ENCODE data around the gene SATB2.

SATB2 gene

GRCh38 chr2:199383021-199383420 is 74.7 kb downstream of the SATB2 start:
- H3K9me3 ChIP-seq (replicated peaks in 1 of 2; ENCODE audit: control insufficient read depth in 2 of 2, insufficient read depth in 1 of 2, low read depth in 1 of 2, low read length in 2 of 2), result no peaks in the 10 kb centered on the region
- H2BK120ac ChIP-seq (ENCODE audit: low read depth, low read length), result no peak overlapping the region
- no peak overlapping the region for H2BK15ac ChIP-seq (ENCODE audit: low read length)
- H3K36me3 ChIP-seq (replicated peaks in 1 of 2; ENCODE audit: control insufficient read depth in 2 of 2, insufficient read depth in 2 of 2, low read length in 2 of 2), result peaks cover 0 to 11% of the 10 kb centered on the region in 2 donors
- no peaks in the 10 kb centered on the region for H3K27me3 ChIP-seq (ENCODE audit: control insufficient read depth in 3 of 3, insufficient read depth in 3 of 3, low read depth in 1 of 3, low read length in 3 of 3)
- no peak overlapping the region for H4K8ac ChIP-seq (ENCODE audit: low read depth, low read length)
- DNase-seq (ENCODE audit: low spot score), result no peak
- no peak overlapping the region for H3K27ac ChIP-seq (replicated peaks; ENCODE audit: low read length)
- no CpG with 5 or more reads among the region's 4 CpGs for WGBS, 2 donors (ENCODE audit: extremely low coverage in 2 of 2, insufficient read length in 2 of 2, insufficient replicate concordance in 1 of 2)
- no peaks in the 10 kb centered on the region for H3K79me1 ChIP-seq (ENCODE audit: low read depth, low read length)
- H2BK5ac ChIP-seq (ENCODE audit: low read length), result no peak overlapping the region
- no peak overlapping the region for H4K91ac ChIP-seq (ENCODE audit: low read depth, low read length, poor library complexity)
- no peak overlapping the region for H3K18ac ChIP-seq (ENCODE audit: low read length)
- H3K4me2 ChIP-seq (ENCODE audit: insufficient read depth, low read length, poor library complexity, severe bottlenecking), result no peak overlapping the region
- no peak overlapping the region for H2AK5ac ChIP-seq (ENCODE audit: low read depth, low read length)
- no peak overlapping the region for H3K9ac ChIP-seq (ENCODE audit: low read depth, low read length, poor library complexity)
- peaks cover 0 to 4% of the 10 kb centered on the region in 2 donors for H3K4me1 ChIP-seq (ENCODE audit: control insufficient read depth in 2 of 2, insufficient read depth in 1 of 2, low read depth in 1 of 2, low read length in 2 of 2)
- no peak overlapping the region for H3K4ac ChIP-seq (ENCODE audit: low read length)
- H3K4me3 ChIP-seq (ENCODE audit: low read length in 2 of 2), result no peak overlapping the region
- no peak overlapping the region for H2BK12ac ChIP-seq (ENCODE audit: low read length)
- no peak overlapping the region for H2AFZ ChIP-seq (ENCODE audit: low read length)
- H3K14ac ChIP-seq (ENCODE audit: low read length), result no peak overlapping the region
- H3K23ac ChIP-seq (ENCODE audit: low read depth, low read length, poor library complexity), result no peak overlapping the region

- Histone ChIP-seq H3K9me3 (replicated peaks in 1 of 2; ENCODE audit: control insufficient read depth in 2 of 2, insufficient read depth in 1 of 2, low read depth in 1 of 2, low read length in 2 of 2) (no peaks in the 10 kb centered on the region), H3K27ac (replicated peaks; ENCODE audit: low read length) (no peak overlapping the region), H4K8ac (ENCODE audit: low read depth, low read length) (no peak overlapping the region), H3K4me1 (ENCODE audit: control insufficient read depth in 2 of 2, insufficient read depth in 1 of 2, low read depth in 1 of 2, low read length in 2 of 2) (peaks cover 0 to 4% of the 10 kb centered on the region in 2 donors), H3K18ac (ENCODE audit: low read length) (no peak overlapping the region), H2BK120ac (ENCODE audit: low read depth, low read length) (no peak overlapping the region), H4K91ac (ENCODE audit: low read depth, low read length, poor library complexity) (no peak overlapping the region), H2AK5ac (ENCODE audit: low read depth, low read length) (no peak overlapping the region), H3K4me2 (ENCODE audit: insufficient read depth, low read length, poor library complexity, severe bottlenecking) (no peak overlapping the region), H2AFZ (ENCODE audit: low read length) (no peak overlapping the region), H3K27me3 (ENCODE audit: control insufficient read depth in 3 of 3, insufficient read depth in 3 of 3, low read depth in 1 of 3, low read length in 3 of 3) (no peaks in the 10 kb centered on the region), H3K4ac (ENCODE audit: low read length) (no peak overlapping the region), H3K14ac (ENCODE audit: low read length) (no peak overlapping the region), H3K4me3 (ENCODE audit: low read length in 2 of 2) (no peak overlapping the region), H3K9ac (ENCODE audit: low read depth, low read length, poor library complexity) (no peak overlapping the region), H2BK5ac (ENCODE audit: low read length) (no peak overlapping the region), H3K79me1 (ENCODE audit: low read depth, low read length) (no peaks in the 10 kb centered on the region), H2BK15ac (ENCODE audit: low read length) (no peak overlapping the region), H3K36me3 (replicated peaks in 1 of 2; ENCODE audit: control insufficient read depth in 2 of 2, insufficient read depth in 2 of 2, low read length in 2 of 2) (peaks cover 0 to 15% of the 10 kb centered on the region in 2 donors), H2BK12ac (ENCODE audit: low read length) (no peak overlapping the region), H3K23ac (ENCODE audit: low read depth, low read length, poor library complexity) (no peak overlapping the region)
- no peak for DNase-seq (ENCODE audit: low spot score)
- no CpG with 5 or more reads among the region's 6 CpGs for WGBS, 2 donors (ENCODE audit: extremely low coverage in 2 of 2, insufficient read length in 2 of 2, insufficient replicate concordance in 1 of 2)
Measured at GRCh38 chr2:199382091-199382490, 75.6 kb downstream of the SATB2 start.

- DNase-seq (ENCODE audit: low spot score), result no peak
- H2BK5ac ChIP-seq (ENCODE audit: low read length), result no peak overlapping the region
- no peak overlapping the region for H3K9ac ChIP-seq (ENCODE audit: low read depth, low read length, poor library complexity)
- H3K4me1 ChIP-seq (ENCODE audit: control insufficient read depth in 2 of 2, insufficient read depth in 1 of 2, low read depth in 1 of 2, low read length in 2 of 2), result peaks cover 0 to 4% of the 10 kb centered on the region in 2 donors
- no peak overlapping the region for H4K8ac ChIP-seq (ENCODE audit: low read depth, low read length)
- H3K27me3 ChIP-seq (ENCODE audit: control insufficient read depth in 3 of 3, insufficient read depth in 3 of 3, low read depth in 1 of 3, low read length in 3 of 3), result no peaks in the 10 kb centered on the region
- H2AFZ ChIP-seq (ENCODE audit: low read length), result no peak overlapping the region
- WGBS, 2 donors (ENCODE audit: extremely low coverage in 2 of 2, insufficient read length in 2 of 2, insufficient replicate concordance in 1 of 2), result no CpG with 5 or more reads among the region's 6 CpGs
- no peaks in the 10 kb centered on the region for H3K9me3 ChIP-seq (replicated peaks in 1 of 2; ENCODE audit: control insufficient read depth in 2 of 2, insufficient read depth in 1 of 2, low read depth in 1 of 2, low read length in 2 of 2)
- H3K79me1 ChIP-seq (ENCODE audit: low read depth, low read length), result no peaks in the 10 kb centered on the region
- no peak overlapping the region for H2BK15ac ChIP-seq (ENCODE audit: low read length)
- H3K4ac ChIP-seq (ENCODE audit: low read length), result no peak overlapping the region
- no peak overlapping the region for H3K14ac ChIP-seq (ENCODE audit: low read length)
- no peak overlapping the region for H3K23ac ChIP-seq (ENCODE audit: low read depth, low read length, poor library complexity)
- H3K4me2 ChIP-seq (ENCODE audit: insufficient read depth, low read length, poor library complexity, severe bottlenecking), result no peak overlapping the region
- H3K4me3 ChIP-seq (ENCODE audit: low read length in 2 of 2), result no peak overlapping the region
- H3K36me3 ChIP-seq (replicated peaks in 1 of 2; ENCODE audit: control insufficient read depth in 2 of 2, insufficient read depth in 2 of 2, low read length in 2 of 2), result peaks cover 0 to 15% of the 10 kb centered on the region in 2 donors
- H4K91ac ChIP-seq (ENCODE audit: low read depth, low read length, poor library complexity), result no peak overlapping the region
- no peak overlapping the region for H2BK12ac ChIP-seq (ENCODE audit: low read length)
- no peak overlapping the region for H3K18ac ChIP-seq (ENCODE audit: low read length)
- H2AK5ac ChIP-seq (ENCODE audit: low read depth, low read length), result no peak overlapping the region
- no peak overlapping the region for H2BK120ac ChIP-seq (ENCODE audit: low read depth, low read length)
- no peak overlapping the region for H3K27ac ChIP-seq (replicated peaks; ENCODE audit: low read length)
Measured at GRCh38 chr2:199381531-199381930, 76.2 kb downstream of the SATB2 start.

GRCh38 chr2:199378948-199379650 is 78.6 kb downstream of the SATB2 start:
- H2AFZ ChIP-seq (ENCODE audit: low read length), result no peak overlapping the region
- no peak overlapping the region for H3K23ac ChIP-seq (ENCODE audit: low read depth, low read length, poor library complexity)
- H2BK120ac ChIP-seq (ENCODE audit: low read depth, low read length), result no peak overlapping the region
- H4K91ac ChIP-seq (ENCODE audit: low read depth, low read length, poor library complexity), result no peak overlapping the region
- no peak overlapping the region for H3K4me2 ChIP-seq (ENCODE audit: insufficient read depth, low read length, poor library complexity, severe bottlenecking)
- peaks cover 0 to 4% of the 10 kb centered on the region in 2 donors for H3K4me1 ChIP-seq (ENCODE audit: control insufficient read depth in 2 of 2, insufficient read depth in 1 of 2, low read depth in 1 of 2, low read length in 2 of 2)
- no peak overlapping the region for H3K9ac ChIP-seq (ENCODE audit: low read depth, low read length, poor library complexity)
- H3K14ac ChIP-seq (ENCODE audit: low read length), result no peak overlapping the region
- no peak overlapping the region for H4K8ac ChIP-seq (ENCODE audit: low read depth, low read length)
- H3K79me1 ChIP-seq (ENCODE audit: low read depth, low read length), result no peaks in the 10 kb centered on the region
- no peak overlapping the region for H3K18ac ChIP-seq (ENCODE audit: low read length)
- H3K27me3 ChIP-seq (ENCODE audit: control insufficient read depth in 3 of 3, insufficient read depth in 3 of 3, low read depth in 1 of 3, low read length in 3 of 3), result no peaks in the 10 kb centered on the region
- no peak overlapping the region for H2BK12ac ChIP-seq (ENCODE audit: low read length)
- H3K9me3 ChIP-seq (replicated peaks in 1 of 2; ENCODE audit: control insufficient read depth in 2 of 2, insufficient read depth in 1 of 2, low read depth in 1 of 2, low read length in 2 of 2), result no peaks in the 10 kb centered on the region
- no peak overlapping the region for H3K4me3 ChIP-seq (ENCODE audit: low read length in 2 of 2)
- no peak overlapping the region for H2AK5ac ChIP-seq (ENCODE audit: low read depth, low read length)
- no CpG with 5 or more reads among the region's 2 CpGs for WGBS, 2 donors (ENCODE audit: extremely low coverage in 2 of 2, insufficient read length in 2 of 2, insufficient replicate concordance in 1 of 2)
- no peak for DNase-seq (ENCODE audit: low spot score)
- no peak overlapping the region for H3K27ac ChIP-seq (replicated peaks; ENCODE audit: low read length)
- H3K4ac ChIP-seq (ENCODE audit: low read length), result no peak overlapping the region
- H2BK5ac ChIP-seq (ENCODE audit: low read length), result no peak overlapping the region
- H2BK15ac ChIP-seq (ENCODE audit: low read length), result no peak overlapping the region
- peaks cover 0 to 15% of the 10 kb centered on the region in 2 donors for H3K36me3 ChIP-seq (replicated peaks in 1 of 2; ENCODE audit: control insufficient read depth in 2 of 2, insufficient read depth in 2 of 2, low read length in 2 of 2)
